CD8-positive, alpha-beta memory T cell (primary cell): ENCODE measurements around the gene NCF2. TPM values are rescaled to one million over a fixed set of nuclear protein-coding genes. Genes with fewer than 3 reads are reported as not detected.

Experiments
- CTCF ChIA-PET: fragments of 350-600 bp; sonication (Branson Sonifier 250); formaldehyde crosslinking; loops from one replicate; lab custom pipeline; 2021; ENCODE audit warnings: antibody characterized with exemption; lab: Charles Lee
- POLR2A ChIA-PET: fragments of 350-600 bp; sonication (Branson Sonifier 250); formaldehyde crosslinking; loops from one replicate; lab custom pipeline; 2021; ENCODE audit warnings: antibody characterized with exemption; lab: Charles Lee
- DNase-seq, 5 donors: peaks; one replicate each; pipeline versions ENCODE4 v3.0.0 to v3.0.0-alpha.2; 2020 to 2022; ENCODE audit warnings: mixed read lengths in 1 of 5
- H3K27ac ChIP-seq: one replicate; pipeline ENCODE4 v1.7.0; 2013; ENCODE audit warnings: low read depth, mild to moderate bottlenecking, low read length, moderate library complexity
- H3K27me3 ChIP-seq: 2 replicates; pipeline ENCODE4 v1.7.0; 2013; ENCODE audit warnings: low read length, mild to moderate bottlenecking; ENCODE audit not compliant: insufficient read depth, poor library complexity, severe bottlenecking
- H3K36me3 ChIP-seq: 2 replicates; pipeline ENCODE4 v1.7.0; 2013; ENCODE audit warnings: mild to moderate bottlenecking, low read length, moderate library complexity; ENCODE audit not compliant: insufficient read depth
- H3K4me1 ChIP-seq: 2 replicates; pipeline ENCODE4 v1.7.0; 2013; ENCODE audit warnings: mild to moderate bottlenecking, low read length, moderate library complexity; ENCODE audit not compliant: insufficient read depth
- H3K4me3 ChIP-seq: 2 replicates; pipeline ENCODE4 v1.7.0; 2013; ENCODE audit warnings: mild to moderate bottlenecking, low read length
- H3K9me3 ChIP-seq: 2 replicates; pipeline ENCODE4 v1.7.0; 2013; ENCODE audit warnings: mild to moderate bottlenecking, low read length
- H3K27ac Mint-ChIP-seq, 8 donors: one replicate each; pipeline ENCODE4 v1.8.0; 2020 to 2021; ENCODE audit warnings: mixed read lengths in 8 of 8, mild to moderate bottlenecking in 6 of 8, inconsistent platforms in 3 of 8, moderate library complexity in 3 of 8
- H3K27me3 Mint-ChIP-seq, 2 donors: one replicate each; pipeline ENCODE4 v1.8.0; 2020 to 2021; ENCODE audit warnings: mixed read lengths in 2 of 2, mild to moderate bottlenecking in 1 of 2, moderate library complexity in 1 of 2
- H3K36me3 Mint-ChIP-seq, 3 donors: one replicate each; pipeline ENCODE4 v1.8.0; 2020 to 2021; ENCODE audit warnings: mixed read lengths in 3 of 3, inconsistent platforms in 1 of 3, mild to moderate bottlenecking in 1 of 3
- H3K4me1 Mint-ChIP-seq, 3 donors: one replicate each; pipeline ENCODE4 v1.8.0; 2020 to 2021; ENCODE audit warnings: mixed read lengths in 3 of 3, inconsistent platforms in 1 of 3, mild to moderate bottlenecking in 1 of 3
- H3K4me3 Mint-ChIP-seq, 7 donors: one replicate each; pipeline ENCODE4 v1.8.0; 2020 to 2021; ENCODE audit warnings: mixed read lengths in 7 of 7, mild to moderate bottlenecking in 6 of 7, moderate library complexity in 4 of 7, inconsistent platforms in 2 of 7
- H3K9me3 Mint-ChIP-seq, 5 donors: one replicate each; pipeline ENCODE4 v1.8.0; 2020 to 2022; ENCODE audit warnings: mixed read lengths in 5 of 5, mild to moderate bottlenecking in 3 of 5, moderate library complexity in 2 of 5, inconsistent platforms in 1 of 5
- polyA plus RNA-seq: library from polyadenylated mRNA; unstranded; fragments of 300-500 nt; fragmentation: Illumina TruSeq; gene quantifications from one replicate; pipeline ENCODE4 v1.2.3, GENCODE V29; 2021
- total RNA-seq, 2 experiments: library from RNA; stranded (reverse); gene quantifications; one replicate each; pipeline ENCODE4 v1.2.3, GENCODE V29; 2021

Gene NCF2
- total and polyA plus RNA-seq, 3 experiments from 2014 or later = 0.30 to 4.6 (median 3.6) TPM

DNA sequence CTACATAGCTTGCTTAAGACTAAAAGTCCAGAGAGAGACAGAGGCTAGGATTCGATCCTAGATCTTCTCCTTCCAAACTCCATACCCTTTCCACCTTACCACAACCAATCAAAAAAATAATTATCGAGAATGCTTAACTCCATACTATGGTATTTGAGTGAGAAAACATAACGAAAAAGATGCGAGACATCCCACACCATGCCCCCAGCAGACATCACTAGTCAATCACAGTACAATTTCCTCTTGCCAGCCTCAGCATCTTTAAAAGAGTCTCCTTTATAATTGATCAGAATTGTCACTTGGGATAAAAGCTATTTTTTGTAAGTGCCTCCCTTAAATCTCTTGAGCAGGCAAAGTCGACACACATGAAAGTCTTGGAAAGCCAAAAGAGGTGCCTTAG, 875 bp downstream of the NCF2 start:
- CTCF ChIA-PET = no interaction called here

GRCh38 chr1:183588827-183589226, 1.4 kb downstream of the NCF2 start:
- CTCF ChIA-PET = no interaction called here
- Mint-ChIP-seq H3K4me1 (peaks cover 7 to 32% (median 24%) of the 10 kb centered on the region in 3 donors), H3K9me3 (no peaks in the 10 kb centered on the region), H3K4me3 (peak overlapping the region in 2 of 7 donors; percentile 15 to 44), H3K27me3 (no peaks in the 10 kb centered on the region), H3K27ac (peak overlapping the region in 3 of 8 donors; percentile 10 to 72 (median 39)), H3K36me3 (no peaks in the 10 kb centered on the region)
- Histone ChIP-seq H3K9me3 (no peaks in the 10 kb centered on the region), H3K27me3 (no peaks in the 10 kb centered on the region), H3K4me3 (no peak overlapping the region), H3K36me3 (no peaks in the 10 kb centered on the region), H3K4me1 (peaks cover 20% of the 10 kb centered on the region), H3K27ac (no peak overlapping the region)
- POLR2A ChIA-PET = no interaction called here
- DNase-seq = no peak

More for the DNA sequence above, 875 bp downstream of the NCF2 start:
- POLR2A ChIA-PET = no interaction called here
- Mint-ChIP-seq H3K4me3 (peak overlapping the region in 1 of 7 donors; percentile 44), H3K27ac (peak overlapping the region in 1 of 8 donors; percentile 72), H3K4me1 (peaks cover 7 to 32% (median 24%) of the 10 kb centered on the region in 3 donors), H3K36me3 (no peaks in the 10 kb centered on the region), H3K9me3 (no peaks in the 10 kb centered on the region), H3K27me3 (no peaks in the 10 kb centered on the region)
- Histone ChIP-seq H3K9me3 (no peaks in the 10 kb centered on the region), H3K4me3 (no peak overlapping the region), H3K27me3 (no peaks in the 10 kb centered on the region), H3K36me3 (no peaks in the 10 kb centered on the region), H3K4me1 (peaks cover 20% of the 10 kb centered on the region), H3K27ac (no peak overlapping the region)
- DNase-seq = no peak

- H3K27me3 Mint-ChIP-seq = no peaks in the 10 kb centered on the region
- Histone ChIP-seq H3K9me3 (no peaks in the 10 kb centered on the region), H3K4me1 (peaks cover 20% of the 10 kb centered on the region), H3K4me3 (no peak overlapping the region), H3K27ac (no peak overlapping the region), H3K36me3 (no peaks in the 10 kb centered on the region), H3K27me3 (no peaks in the 10 kb centered on the region)
- CTCF ChIA-PET = no interaction called here
- H3K9me3 Mint-ChIP-seq = no peaks in the 10 kb centered on the region
- no peaks in the 10 kb centered on the region for H3K36me3 Mint-ChIP-seq
- POLR2A ChIA-PET = no interaction called here
- DNase-seq = no peak
- H3K4me3 Mint-ChIP-seq = no peak overlapping the region
- H3K4me1 Mint-ChIP-seq = peaks cover 7 to 32% (median 24%) of the 10 kb centered on the region in 3 donors
- no peak overlapping the region for H3K27ac Mint-ChIP-seq
Observed at GRCh38 chr1:183586926-183587325, 3.3 kb downstream of the NCF2 start.

DNA sequence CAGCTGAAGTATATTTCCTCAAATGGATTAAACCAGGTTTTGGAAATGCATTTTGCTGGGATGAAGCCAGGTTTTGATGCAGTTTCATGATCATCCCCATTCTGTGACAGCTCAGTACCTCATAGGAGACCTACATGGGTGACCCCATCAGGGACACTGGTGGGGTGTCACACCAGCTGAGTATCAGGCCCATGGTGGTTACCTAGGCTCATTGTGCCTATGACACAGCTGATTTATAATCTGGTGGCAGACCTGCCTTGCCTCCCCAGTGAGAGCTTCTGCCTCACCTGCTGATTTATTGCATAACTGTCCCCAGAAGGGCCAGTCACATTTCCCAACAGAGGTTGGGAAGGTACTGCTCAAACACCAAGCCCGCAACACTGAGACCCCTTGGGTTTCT, 3.8 kb downstream of the NCF2 start:
- H3K27me3 Mint-ChIP-seq = no peaks in the 10 kb centered on the region
- no peaks in the 10 kb centered on the region for H3K9me3 Mint-ChIP-seq
- peaks cover 7 to 32% (median 24%) of the 10 kb centered on the region in 3 donors for H3K4me1 Mint-ChIP-seq
- no peaks in the 10 kb centered on the region for H3K36me3 ChIP-seq
- no peak for DNase-seq
- no peaks in the 10 kb centered on the region for H3K9me3 ChIP-seq
- ChIA-PET POLR2A (no interaction called here), CTCF (no interaction called here)
- no peak overlapping the region for H3K4me3 Mint-ChIP-seq
- H3K27ac Mint-ChIP-seq = no peak overlapping the region
- H3K27ac ChIP-seq = no peak overlapping the region
- no peaks in the 10 kb centered on the region for H3K27me3 ChIP-seq
- H3K4me1 ChIP-seq = peaks cover 20% of the 10 kb centered on the region
- no peaks in the 10 kb centered on the region for H3K36me3 Mint-ChIP-seq
- H3K4me3 ChIP-seq = no peak overlapping the region

- H3K4me3 Mint-ChIP-seq = no peak overlapping the region
- no peaks in the 10 kb centered on the region for H3K36me3 Mint-ChIP-seq
- H3K9me3 ChIP-seq = no peaks in the 10 kb centered on the region
- no peaks in the 10 kb centered on the region for H3K36me3 ChIP-seq
- H3K27me3 ChIP-seq = no peaks in the 10 kb centered on the region
- no peak for DNase-seq
- H3K9me3 Mint-ChIP-seq = no peaks in the 10 kb centered on the region
- ChIA-PET POLR2A (no interaction called here), CTCF (no interaction called here)
- peaks cover 5 to 22% (median 16%) of the 10 kb centered on the region in 3 donors for H3K4me1 Mint-ChIP-seq
- H3K27me3 Mint-ChIP-seq = no peaks in the 10 kb centered on the region
- no peak overlapping the region for H3K27ac Mint-ChIP-seq
- H3K4me1 ChIP-seq = peaks cover 19% of the 10 kb centered on the region
- no peak overlapping the region for H3K27ac ChIP-seq
- no peak overlapping the region for H3K4me3 ChIP-seq
Observed at GRCh38 chr1:183585038-183585437, 5.2 kb downstream of the NCF2 start.

DNA sequence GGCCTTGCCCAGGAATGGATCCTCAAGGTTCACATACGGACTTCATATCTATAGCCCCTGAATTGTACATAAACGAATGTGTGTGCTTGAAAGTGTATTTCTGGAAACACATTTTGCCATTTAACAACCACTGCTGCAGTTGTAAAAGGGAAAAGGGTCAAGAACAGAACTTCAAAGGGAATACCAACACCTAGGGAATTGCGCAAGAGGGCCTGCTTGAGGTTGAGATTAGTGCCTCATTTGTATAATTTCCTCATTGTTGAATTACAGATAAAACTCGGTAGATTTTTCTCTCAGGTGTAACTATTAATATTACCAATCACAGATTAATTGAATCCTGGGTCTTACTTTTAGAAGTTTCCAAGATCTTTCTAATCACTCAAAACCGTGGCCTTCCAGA, 6.1 kb downstream of the NCF2 start:
- Mint-ChIP-seq H3K36me3 (no peaks in the 10 kb centered on the region), H3K4me3 (no peak overlapping the region), H3K27ac (no peak overlapping the region), H3K9me3 (no peaks in the 10 kb centered on the region), H3K4me1 (peaks cover 6 to 13% (median 10%) of the 10 kb centered on the region in 3 donors), H3K27me3 (no peaks in the 10 kb centered on the region)
- Histone ChIP-seq H3K4me3 (no peak overlapping the region), H3K4me1 (peaks cover 14% of the 10 kb centered on the region), H3K9me3 (no peaks in the 10 kb centered on the region), H3K27me3 (no peaks in the 10 kb centered on the region), H3K27ac (no peak overlapping the region), H3K36me3 (no peaks in the 10 kb centered on the region)
- CTCF ChIA-PET = no interaction called here
- DNase-seq = no peak
- POLR2A ChIA-PET = no interaction called here

DNA sequence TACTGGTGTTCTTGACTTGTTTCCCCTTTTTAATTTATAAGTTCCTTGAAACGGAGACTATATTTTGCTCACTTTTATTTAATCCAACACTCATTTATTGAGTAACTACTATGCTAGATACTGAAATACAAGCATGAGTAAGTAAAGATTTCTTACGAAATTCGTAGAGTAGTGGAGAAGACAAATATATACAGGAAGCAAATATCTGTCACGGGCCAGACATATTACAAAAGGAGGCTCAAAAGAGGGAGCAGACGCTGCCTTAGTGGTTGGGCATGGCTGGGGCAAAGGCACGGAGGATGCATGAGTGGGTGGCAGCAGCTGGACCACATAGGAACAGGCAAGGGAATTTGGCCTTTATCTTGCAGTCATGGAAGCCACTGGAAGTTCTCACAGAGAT, 6.8 kb downstream of the NCF2 start:
- H3K27me3 ChIP-seq = no peaks in the 10 kb centered on the region
- no peaks in the 10 kb centered on the region for H3K36me3 ChIP-seq
- no peak for DNase-seq
- H3K27me3 Mint-ChIP-seq = peaks cover 0 to 1% of the 10 kb centered on the region in 2 donors
- no peaks in the 10 kb centered on the region for H3K9me3 Mint-ChIP-seq
- no peak overlapping the region for H3K4me3 Mint-ChIP-seq
- H3K27ac Mint-ChIP-seq = no peak overlapping the region
- H3K27ac ChIP-seq = no peak overlapping the region
- ChIA-PET CTCF (no interaction called here), POLR2A (no interaction called here)
- H3K36me3 Mint-ChIP-seq = no peaks in the 10 kb centered on the region
- H3K9me3 ChIP-seq = no peaks in the 10 kb centered on the region
- H3K4me1 ChIP-seq = peaks cover 8% of the 10 kb centered on the region
- H3K4me1 Mint-ChIP-seq = peaks cover 3 to 6% (median 4%) of the 10 kb centered on the region in 3 donors
- no peak overlapping the region for H3K4me3 ChIP-seq

DNA sequence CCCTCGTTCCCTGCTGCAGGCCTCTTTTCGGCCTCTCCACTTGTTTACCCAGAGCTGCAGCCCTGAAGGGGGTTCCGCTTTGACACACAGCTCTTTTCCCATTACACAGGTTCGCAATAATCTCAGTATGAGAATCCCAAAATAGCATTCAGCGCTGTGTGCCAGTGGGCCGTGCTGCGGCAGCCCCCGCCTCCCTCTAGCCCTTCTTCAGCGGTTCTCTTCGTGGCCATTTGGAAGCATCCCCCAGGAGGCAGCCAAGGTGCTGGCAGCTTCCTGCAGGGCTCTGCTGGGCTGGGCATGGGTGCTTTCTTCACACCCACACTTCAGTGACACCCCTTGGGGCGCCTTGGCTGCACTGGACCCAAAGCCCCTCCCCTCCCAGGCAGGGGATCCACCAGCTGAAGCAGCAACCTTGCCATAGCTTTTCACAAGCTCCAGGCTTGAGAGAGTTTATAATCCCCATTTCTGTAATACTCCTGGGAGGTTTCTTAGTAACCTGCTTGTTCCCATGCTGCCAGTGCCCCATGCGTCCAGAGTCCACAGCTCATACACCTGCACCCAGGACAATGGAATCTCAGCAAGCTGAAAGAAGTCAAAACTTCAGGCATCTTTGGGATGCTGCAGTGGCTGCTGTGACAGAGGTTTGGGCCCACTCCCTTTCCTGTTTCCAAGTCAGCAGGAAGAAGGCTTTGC, 8.1 kb downstream of the NCF2 start:
- no peak overlapping the region for H3K27ac Mint-ChIP-seq
- no peak overlapping the region for H3K4me3 Mint-ChIP-seq
- no peaks in the 10 kb centered on the region for H3K9me3 Mint-ChIP-seq
- H3K4me3 ChIP-seq = no peak overlapping the region
- no peak overlapping the region for H3K27ac ChIP-seq
- no peaks in the 10 kb centered on the region for H3K36me3 ChIP-seq
- no peaks in the 10 kb centered on the region for H3K9me3 ChIP-seq
- H3K36me3 Mint-ChIP-seq = no peaks in the 10 kb centered on the region
- H3K4me1 ChIP-seq = peaks cover 8% of the 10 kb centered on the region
- POLR2A ChIA-PET = no interaction called here
- H3K27me3 ChIP-seq = no peaks in the 10 kb centered on the region
- H3K27me3 Mint-ChIP-seq = peaks cover 0 to 2% of the 10 kb centered on the region in 2 donors
- DNase-seq = no peak
- CTCF ChIA-PET = no interaction called here
- peaks cover 0 to 4% (median 3%) of the 10 kb centered on the region in 3 donors for H3K4me1 Mint-ChIP-seq
